Melanocyte of skin (primary cell): Measurements from ENCODE around the gene ABCB1. TPM values are rescaled to one million over a fixed set of nuclear protein-coding genes. Genes with fewer than 3 reads are reported as not detected.

Source experiments
- total RNA-seq, 2 donors: library from RNA; depleted of rRNA; stranded (reverse); fragments of >200 nt; gene quantifications; 2 replicates each; pipeline ENCODE4 v1.2.3, GENCODE V29; 2012

Gene ABCB1
- total RNA-seq, result 1 to 10 TPM in 1 of 2 donors, under 1 TPM in 1; 0.67 to 2.4 TPM

GRCh38 chr7:87600130-87601124, at the start of gene ABCB1:
TSS of gene ABCB1 (minus strand) at chr7:87600884. CDS start at chr7:87600184, 700 bp downstream.

GRCh38 chr7:87475359-87476178, 125.1 kb downstream of the ABCB1 start, which contains the start of gene ABCB4:
TSS of gene ABCB4 (minus strand) at chr7:87475680. CDS start at chr7:87475465, 215 bp downstream.

Other genes starting within 250 kb of the ABCB1 start
- 10 to 100 TPM in 1 of 2 donors, 1 to 10 TPM in 1; 4.7 to 22.0 TPM for gene ABCB4, start 125.2 kb downstream of the ABCB1 start, total RNA-seq
- 1 to 10 TPM in 1 of 2 donors, under 1 TPM in 1; 0.33 to 1.7 TPM for gene RUNDC3B, start 27.5 kb upstream of the ABCB1 start, total RNA-seq